Stimulated activated CD8-positive, alpha-beta memory T cell treated with anti-CD3 and anti-CD28 coated beads, Interleukin-4, amount 100 ng/mL, for 4 hours (primary cell): ENCODE measurements around the gene SLC8A3.

Source experiments
- DNase-seq, 2 donors: peaks; one replicate each; pipeline ENCODE4 v3.0.0-alpha.2; 2020; ENCODE audit warnings: low read depth in 2 of 2, low spot score in 1 of 2

The SLC8A3 gene

GRCh38 chr14:70029296-70030132 is 159.2 kb downstream of the SLC8A3 start:
- no peak for DNase-seq

DNA sequence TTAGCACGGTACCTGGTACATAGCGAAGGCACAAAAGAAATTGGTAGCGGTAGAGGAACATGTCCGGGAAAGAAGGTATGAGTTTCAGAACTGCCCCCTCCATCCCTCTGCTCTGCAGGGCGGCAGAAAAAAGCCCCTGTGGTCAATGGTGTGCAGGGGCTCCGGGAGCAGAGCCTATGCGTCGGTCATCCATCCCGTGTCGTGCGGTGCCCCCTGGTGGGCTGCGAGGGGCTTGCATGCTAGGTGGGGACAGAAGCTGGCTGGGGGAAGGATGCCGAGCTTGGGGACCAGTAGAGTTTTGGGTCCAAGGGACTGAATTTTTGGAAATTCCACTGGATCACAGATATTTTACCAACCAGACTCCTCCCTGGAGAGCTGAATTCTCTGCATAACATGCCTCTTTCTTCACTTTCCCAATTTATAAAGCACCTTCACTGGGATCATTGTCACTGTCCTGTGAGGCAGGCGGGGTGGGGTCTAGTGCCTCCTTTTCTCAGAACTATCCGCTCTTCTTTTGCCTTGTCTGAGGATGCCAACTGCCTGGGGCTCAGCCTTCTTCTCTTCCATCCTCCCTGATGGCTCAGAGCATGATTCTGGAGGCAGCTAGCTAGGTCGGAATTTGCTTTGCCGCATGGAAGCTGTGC is 160.8 kb downstream of the SLC8A3 start:
- peak; percentile 6 to 13 for DNase-seq

DNA sequence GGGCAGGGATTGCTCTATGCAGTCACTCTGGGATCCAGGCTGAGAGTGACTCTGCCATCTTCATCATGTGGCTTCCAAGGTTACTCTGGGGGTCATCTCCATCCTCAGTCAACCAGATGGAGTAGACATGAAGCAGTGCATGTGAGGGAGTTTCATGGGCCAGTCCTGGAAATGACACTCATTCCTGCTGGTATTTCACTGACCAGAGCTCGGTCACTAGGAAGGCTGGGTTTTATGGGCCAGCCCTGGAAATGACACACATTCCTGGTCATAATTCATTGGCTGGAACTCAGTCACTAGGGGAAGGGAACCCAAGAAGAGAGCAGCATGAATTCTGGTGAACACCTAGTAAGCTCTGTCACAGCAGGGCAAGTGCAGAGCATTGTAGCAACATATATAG is 164.9 kb downstream of the SLC8A3 start:
- no peak for DNase-seq

DNA sequence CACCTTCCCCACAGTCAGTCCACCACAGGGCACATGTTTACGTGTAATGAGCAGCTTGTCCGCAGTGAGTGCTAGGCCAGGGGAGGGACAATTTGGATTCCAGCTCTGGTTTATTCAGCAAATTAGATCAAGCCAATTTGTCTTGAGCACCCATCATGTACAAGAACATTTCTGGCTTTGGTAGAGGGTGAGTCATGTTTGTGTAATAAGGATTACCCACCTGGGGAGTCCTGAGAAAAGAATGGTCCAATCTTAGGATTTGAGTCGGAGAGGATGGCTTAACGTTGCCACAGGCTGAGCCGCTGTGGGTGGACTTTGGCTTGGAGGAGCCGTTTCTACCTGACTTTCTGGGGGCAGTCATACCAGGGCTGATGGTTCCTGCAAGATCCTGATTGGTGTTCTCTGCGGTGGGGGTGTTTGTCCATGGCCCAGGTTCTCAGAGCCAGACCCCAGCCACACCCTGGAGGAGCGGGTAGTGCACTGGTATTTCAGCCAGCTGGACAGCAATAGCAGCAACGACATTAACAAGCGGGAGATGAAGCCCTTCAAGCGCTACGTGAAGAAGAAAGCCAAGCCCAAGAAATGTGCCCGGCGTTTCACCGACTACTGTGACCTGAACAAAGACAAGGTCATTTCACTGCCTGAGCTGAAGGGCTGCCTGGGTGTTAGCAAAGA is 165.8 kb downstream of the SLC8A3 start:
- DNase-seq: no peak

GRCh38 chr14:70021548-70022220 is 167.1 kb downstream of the SLC8A3 start:
- DNase-seq: no peak

GRCh38 chr14:70020352-70021170 is 168.2 kb downstream of the SLC8A3 start:
- no peak for DNase-seq

DNA sequence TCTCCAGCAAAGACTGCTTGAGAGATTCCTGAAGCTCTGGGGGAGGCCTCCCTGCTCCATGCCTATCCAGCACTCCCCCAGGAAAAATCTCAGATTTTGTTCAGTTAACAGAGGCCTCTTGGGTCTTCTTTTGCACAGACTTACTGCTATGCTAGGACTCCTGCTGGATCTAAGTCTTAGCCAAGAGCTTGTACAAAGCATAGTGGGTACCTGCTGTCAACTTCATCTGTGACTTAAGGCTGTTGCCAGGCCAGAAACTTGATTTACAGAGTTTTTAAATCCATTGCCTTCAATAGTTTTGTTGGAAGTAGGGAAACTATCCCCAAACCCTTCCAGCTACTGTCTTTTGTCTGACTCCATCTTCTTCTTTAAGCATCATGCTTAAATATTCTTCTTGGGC is 169.1 kb downstream of the SLC8A3 start:
- DNase-seq: no peak

- DNase-seq: no peak
Measured at GRCh38 chr14:70018713-70019211, 170.0 kb downstream of the SLC8A3 start.

- no peak for DNase-seq
Measured at GRCh38 chr14:70018230-70018629, 170.5 kb downstream of the SLC8A3 start.

- DNase-seq: no peak
Measured at GRCh38 chr14:70014406-70015095, 174.2 kb downstream of the SLC8A3 start.

- DNase-seq: no peak
Measured at GRCh38 chr14:70013271-70013873, 175.4 kb downstream of the SLC8A3 start.

DNA sequence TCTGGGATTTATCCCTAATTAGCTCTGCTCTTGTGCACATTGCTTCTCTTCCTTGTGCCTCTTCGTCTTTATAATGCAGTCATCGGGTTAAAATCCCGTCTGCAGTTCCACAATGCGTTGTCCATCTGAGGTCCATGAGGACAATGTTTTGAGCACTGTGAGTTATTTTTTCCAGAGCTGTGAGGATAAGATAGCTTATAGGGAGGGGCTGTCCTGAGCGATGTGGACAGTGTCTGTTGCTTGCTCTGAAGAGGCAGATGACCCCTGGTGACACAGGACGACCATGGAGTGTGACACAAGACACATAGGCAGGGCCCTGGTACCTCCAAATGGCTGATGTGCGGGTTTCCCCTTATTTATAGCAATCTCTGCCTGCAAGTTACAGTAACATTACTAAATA is 177.0 kb downstream of the SLC8A3 start:
- no peak for DNase-seq

GRCh38 chr14:70011098-70011497 is 177.7 kb downstream of the SLC8A3 start:
- no peak for DNase-seq

GRCh38 chr14:70009961-70010360 is 178.8 kb downstream of the SLC8A3 start:
- DNase-seq: no peak

GRCh38 chr14:70008284-70009262 is 180.2 kb downstream of the SLC8A3 start:
- no peak for DNase-seq

DNA sequence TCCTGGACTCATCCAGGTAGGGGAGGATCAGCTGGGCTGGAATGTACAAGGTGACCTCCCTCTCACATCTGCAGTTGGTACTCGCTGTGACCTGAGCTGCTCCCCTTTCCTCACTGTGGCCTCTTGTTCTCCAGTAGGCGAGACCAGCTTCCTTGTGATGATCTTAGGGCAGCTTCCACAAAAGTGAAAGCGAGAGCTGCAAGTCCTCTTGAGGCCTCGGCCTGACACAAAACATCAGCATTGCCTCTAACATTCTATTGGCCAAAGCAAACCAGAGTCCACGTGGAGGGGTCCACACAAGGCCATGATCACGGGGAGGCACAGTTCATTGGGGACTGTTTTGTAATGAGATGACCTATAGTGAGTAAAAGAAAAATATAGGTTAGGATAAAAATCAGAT is 182.1 kb downstream of the SLC8A3 start:
- DNase-seq: no peak

GRCh38 chr14:70005281-70005805 is 183.4 kb downstream of the SLC8A3 start:
- DNase-seq: no peak

DNA sequence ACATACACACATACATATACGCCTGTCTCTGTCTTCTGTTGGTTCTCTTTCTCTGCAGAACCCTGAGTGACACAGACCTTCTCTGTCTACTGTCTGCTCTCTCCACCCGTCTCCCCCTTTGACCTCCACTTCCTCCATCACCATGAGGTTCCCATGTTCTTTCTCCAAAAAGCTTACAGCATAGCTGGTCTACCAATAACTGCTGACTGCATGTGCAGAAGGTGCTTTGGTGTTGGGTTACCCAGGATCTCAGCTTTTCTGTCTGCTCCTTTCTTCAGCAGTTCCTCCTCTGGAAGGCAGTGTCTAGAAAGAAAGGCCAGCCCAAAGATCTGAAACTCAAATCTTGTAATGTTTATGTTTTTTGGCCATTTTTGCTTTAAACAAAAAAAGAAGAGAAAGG is 184.0 kb downstream of the SLC8A3 start:
- DNase-seq: no peak
